ENCODE measurements around the gene HNF1B.

GRCh38 chr17:37693328-37693727 lies 51.5 kb downstream of the HNF1B start:
- no peak for TF ChIP-seq CTCF (conservative IDR thresholded peaks at IDR 0.05; ENCODE audit: low read length)
- no peak for TF ChIP-seq EZH2phosphoT487 (IDR thresholded peaks at IDR 0.05; ENCODE audit: borderline replicate concordance, low read depth, low read length)
